Right lobe of liver (tissue), 4 donors: ENCODE measurements around the gene OXT.

Source experiments
- CTCF ChIP-seq, 4 donors: fragments of 200-600 bp in 3 of 4; fragments of 450-650 bp in 1 of 4; IDR thresholded peaks; one replicate each; pipeline versions ENCODE4 v1.5.1 to v1.8.0; 2016 to 2022; ENCODE audit warnings: antibody characterized with exemption in 4 of 4, mild to moderate bottlenecking in 2 of 4
- POLR2A ChIP-seq: fragments of 450-650 bp; IDR thresholded peaks from one replicate; pipeline ENCODE4 v1.6.1; 2017; ENCODE audit warnings: antibody characterized with exemption, mild to moderate bottlenecking
- donor health status: DM: no; HTN: no; CAD: no.
- donor health status: DM: no; HTN: no; CAD: no.
- donor health status: DM: no; HTN: yes; CAD: no.

- TF ChIP-seq CTCF (IDR thresholded peaks at IDR 0.05) = no peak
- no peak for TF ChIP-seq POLR2A
Measured at GRCh38 chr20:3070725-3071124, 695 bp upstream of the OXT start.
